ENCODE data around the gene SLC25A42. TPM values are rescaled to one million over a fixed set of nuclear protein-coding genes. Genes with fewer than 3 reads are reported as not detected.

Gene SLC25A42
- total and polyA plus RNA-seq, 7 donors: 2.4 to 9.5 (median 7.8) TPM

DNA sequence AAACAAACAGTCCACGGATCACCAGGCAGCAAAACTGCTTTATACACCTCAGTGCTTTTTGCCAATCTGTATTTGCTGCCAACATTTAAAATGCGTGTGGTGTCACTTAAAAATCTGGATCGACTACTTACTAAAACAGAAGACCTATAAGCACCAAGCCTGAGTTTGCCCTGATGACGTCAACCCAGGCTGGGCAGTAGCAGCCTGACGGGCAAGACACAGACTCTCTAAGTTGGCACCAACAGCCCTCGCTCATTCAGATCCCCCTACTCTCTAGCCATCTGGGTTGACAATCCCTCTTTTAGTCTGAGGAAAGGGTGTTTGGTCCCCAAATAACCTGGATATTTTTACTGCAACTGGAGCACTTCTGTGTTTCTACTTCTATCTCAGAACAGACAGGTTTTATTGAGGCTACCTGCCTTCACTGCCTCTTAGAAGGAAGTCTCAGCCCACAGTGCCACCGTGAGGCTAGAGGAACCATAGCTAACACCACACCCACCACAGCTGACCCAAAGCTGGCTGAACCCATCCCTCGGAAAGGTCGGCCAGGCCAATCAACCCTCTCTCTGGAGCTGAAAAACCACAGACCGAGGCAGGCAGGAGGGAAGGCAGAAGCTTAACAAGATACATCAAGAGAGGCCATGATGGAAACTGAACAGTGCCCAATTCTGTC, 37.4 kb upstream of the SLC25A42 start:
- H3K27me3 ChIP-seq: no peaks in the 10 kb centered on the region
- no peak for TF ChIP-seq CTCF (IDR thresholded peaks at IDR 0.05)
- TF ChIP-seq EP300 (IDR thresholded peaks at IDR 0.05): no peak
- TF ChIP-seq POLR2A (IDR thresholded peaks at IDR 0.05): no peak
- no peak for TF ChIP-seq POLR2AphosphoS5 (IDR thresholded peaks at IDR 0.05)
- whole genome bisulfite sequencing, 2 donors: 69 to 75% methylated on average over 10 of the region's 10 CpGs
- H3K4me3 ChIP-seq: no peak overlapping the region
- no peak for DNase-seq
- intact Hi-C loops (cut with DNase I): no loop called here
- H3K9me3 ChIP-seq: no peaks in the 10 kb centered on the region
- no peak overlapping the region for H3K27ac ChIP-seq
- H3K4me1 ChIP-seq: peaks cover 0 to 9% (median 4%) of the 10 kb centered on the region in 4 donors
- peaks cover 34 to 88% (median 61%) of the 10 kb centered on the region in 4 donors for H3K36me3 ChIP-seq

- Histone ChIP-seq H3K36me3 (peaks cover 34 to 87% (median 60%) of the 10 kb centered on the region in 4 donors), H3K4me3 (no peak overlapping the region), H3K27ac (no peak overlapping the region), H3K4me1 (peaks cover 0 to 15% (median 11%) of the 10 kb centered on the region in 4 donors), H3K27me3 (no peaks in the 10 kb centered on the region), H3K9me3 (no peaks in the 10 kb centered on the region)
- 85 to 96% methylated on average over 4 of the region's 4 CpGs for WGBS, 2 donors
- no peak for DNase-seq
- intact Hi-C loops (cut with DNase I): no loop called here
- TF ChIP-seq POLR2AphosphoS5 (IDR thresholded peaks at IDR 0.05): no peak
- no peak for TF ChIP-seq POLR2A (IDR thresholded peaks at IDR 0.05)
- TF ChIP-seq CTCF (IDR thresholded peaks at IDR 0.05): no peak
- no peak for TF ChIP-seq EP300 (IDR thresholded peaks at IDR 0.05)
Observed at GRCh38 chr19:19027228-19027627, 36.6 kb upstream of the SLC25A42 start.

DNA sequence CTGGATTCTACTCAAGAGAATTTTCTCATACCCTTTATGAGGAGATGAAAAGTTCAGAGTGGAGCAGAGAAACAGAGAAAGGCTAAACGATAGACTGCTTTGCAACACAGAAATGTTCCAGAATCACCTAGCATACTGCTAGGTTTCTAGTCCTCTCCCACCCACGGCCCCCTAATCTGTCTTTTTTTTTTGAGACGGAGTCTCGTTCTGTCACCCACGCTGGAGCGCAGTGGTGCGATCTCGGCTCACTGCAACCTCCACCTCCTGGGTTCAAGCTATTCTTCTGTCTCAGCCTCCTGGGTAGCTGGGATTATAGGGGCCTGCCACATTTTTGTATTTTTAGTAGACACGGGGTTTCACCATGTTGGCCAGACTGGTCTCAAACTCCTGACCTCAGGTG, 35.3 kb upstream of the SLC25A42 start:
- intact Hi-C loops (cut with DNase I): no loop called here
- no peaks in the 10 kb centered on the region for H3K9me3 ChIP-seq
- H3K4me1 ChIP-seq: peaks cover 0 to 21% (median 16%) of the 10 kb centered on the region in 4 donors
- DNase-seq: no peak
- no peak overlapping the region for H3K27ac ChIP-seq
- no peaks in the 10 kb centered on the region for H3K27me3 ChIP-seq
- no peak overlapping the region for H3K4me3 ChIP-seq
- WGBS, 2 donors: 94 to 96% methylated on average over 9 of the region's 9 CpGs
- TF ChIP-seq POLR2AphosphoS5 (IDR thresholded peaks at IDR 0.05): no peak
- no peak for TF ChIP-seq POLR2A (IDR thresholded peaks at IDR 0.05)
- TF ChIP-seq CTCF (IDR thresholded peaks at IDR 0.05): no peak
- TF ChIP-seq EP300 (IDR thresholded peaks at IDR 0.05): no peak
- peaks cover 31 to 74% (median 52%) of the 10 kb centered on the region in 4 donors for H3K36me3 ChIP-seq

- WGBS, 2 donors: 65 to 81% methylated on average over 5 of the region's 5 CpGs
- no peak for DNase-seq
- H3K4me1 ChIP-seq: peaks cover 0 to 32% (median 26%) of the 10 kb centered on the region in 4 donors
Observed at GRCh38 chr19:19031891-19032290, 31.9 kb upstream of the SLC25A42 start.

More at GRCh38 chr19:19031891-19032290, 31.9 kb upstream of the SLC25A42 start:
- intact Hi-C loops (cut with DNase I): loop anchor here (2.0 kb wide), 1 partner anchor 31 kb away; the partner anchor contains the start of gene SLC25A42
- Histone ChIP-seq H3K9me3 (no peaks in the 10 kb centered on the region), H3K36me3 (peaks cover 13 to 40% (median 23%) of the 10 kb centered on the region in 4 donors), H3K4me3 (peak overlapping the region in 3 of 4 donors; percentile 74 to 88 (median 87)), H3K27me3 (no peaks in the 10 kb centered on the region), H3K27ac (peak overlapping the region in 3 of 4 donors; percentile 93 to 96 (median 94))
- no peak for TF ChIP-seq EP300 (IDR thresholded peaks at IDR 0.05)
- no peak for TF ChIP-seq POLR2AphosphoS5 (IDR thresholded peaks at IDR 0.05)
- no peak for TF ChIP-seq POLR2A (IDR thresholded peaks at IDR 0.05)
- TF ChIP-seq CTCF (IDR thresholded peaks at IDR 0.05): no peak
